ENCODE results near the gene PRRC2A.

DNA sequence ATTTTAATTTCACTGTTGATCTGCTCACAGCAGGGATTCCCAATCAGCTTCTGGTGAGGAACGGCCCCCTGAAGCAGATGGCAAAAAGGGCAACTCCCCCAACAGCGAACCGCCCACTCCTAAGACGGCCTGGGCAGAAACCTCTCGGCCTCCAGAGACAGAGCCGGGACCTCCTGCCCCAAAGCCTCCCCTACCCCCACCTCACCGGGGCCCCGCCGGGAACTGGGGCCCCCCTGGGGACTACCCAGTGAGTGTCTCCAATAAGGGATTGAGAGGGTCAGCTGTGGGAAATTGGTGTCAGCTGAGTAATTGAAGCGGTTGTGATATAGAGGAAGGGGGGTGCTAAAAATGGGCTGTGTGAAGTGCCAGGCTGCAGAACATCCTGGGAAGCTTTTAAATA, 6.4 kb downstream of the PRRC2A start:
- TF ChIP-seq, protein P1, sequence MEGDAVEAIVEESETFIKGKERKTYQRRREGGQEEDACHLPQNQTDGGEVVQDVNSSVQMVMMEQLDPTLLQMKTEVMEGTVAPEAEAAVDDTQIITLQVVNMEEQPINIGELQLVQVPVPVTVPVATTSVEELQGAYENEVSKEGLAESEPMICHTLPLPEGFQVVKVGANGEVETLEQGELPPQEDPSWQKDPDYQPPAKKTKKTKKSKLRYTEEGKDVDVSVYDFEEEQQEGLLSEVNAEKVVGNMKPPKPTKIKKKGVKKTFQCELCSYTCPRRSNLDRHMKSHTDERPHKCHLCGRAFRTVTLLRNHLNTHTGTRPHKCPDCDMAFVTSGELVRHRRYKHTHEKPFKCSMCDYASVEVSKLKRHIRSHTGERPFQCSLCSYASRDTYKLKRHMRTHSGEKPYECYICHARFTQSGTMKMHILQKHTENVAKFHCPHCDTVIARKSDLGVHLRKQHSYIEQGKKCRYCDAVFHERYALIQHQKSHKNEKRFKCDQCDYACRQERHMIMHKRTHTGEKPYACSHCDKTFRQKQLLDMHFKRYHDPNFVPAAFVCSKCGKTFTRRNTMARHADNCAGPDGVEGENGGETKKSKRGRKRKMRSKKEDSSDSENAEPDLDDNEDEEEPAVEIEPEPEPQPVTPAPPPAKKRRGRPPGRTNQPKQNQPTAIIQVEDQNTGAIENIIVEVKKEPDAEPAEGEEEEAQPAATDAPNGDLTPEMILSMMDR (IDR thresholded peaks at IDR 0.05): no peak
- no peak for TF ChIP-seq POLR2A (IDR thresholded peaks at IDR 0.05)
